LNCaP clone FGC (cell line): ENCODE data around the gene PTPRD.

Experiments used
- DNase-seq: peaks from one replicate; pipeline ENCODE4 v3.0.0-alpha.2; 2011; ENCODE audit warnings: low read depth
- H3K4me3 ChIP-seq: 2 replicates; pipeline ENCODE4 v1.5.1; 2011; ENCODE audit warnings: mild to moderate bottlenecking, low read depth, low read length, control low read depth
- CTCF ChIP-seq: IDR thresholded peaks from 2 replicates; pipeline ENCODE4 v1.5.1; 2012; ENCODE audit warnings: mild to moderate bottlenecking; ENCODE audit not compliant: control insufficient read depth, insufficient read depth; ENCODE audit errors: extremely low read depth

The PTPRD gene

GRCh38 chr9:8491563-8491962 lies 2121.2 kb downstream of the PTPRD start:
- H3K4me3 ChIP-seq, result no peak overlapping the region
- no peak for TF ChIP-seq CTCF
- no peak for DNase-seq

GRCh38 chr9:8489835-8490234 lies 2123.0 kb downstream of the PTPRD start:
- no peak overlapping the region for H3K4me3 ChIP-seq
- no peak for DNase-seq
- no peak for TF ChIP-seq CTCF

- no peak for DNase-seq
- TF ChIP-seq CTCF, result peak; percentile 26
Measured at GRCh38 chr9:8486095-8486494, 2126.7 kb downstream of the PTPRD start.

GRCh38 chr9:8484597-8485191 lies 2128.1 kb downstream of the PTPRD start:
- TF ChIP-seq CTCF, result no peak

More at GRCh38 chr9:8486095-8486494, 2126.7 kb downstream of the PTPRD start:
- H3K4me3 ChIP-seq, result no peak overlapping the region

GRCh38 chr9:8477450-8477849 lies 2135.4 kb downstream of the PTPRD start:
- no peak for DNase-seq
- H3K4me3 ChIP-seq, result no peak overlapping the region
- TF ChIP-seq CTCF, result no peak

More at GRCh38 chr9:8484597-8485191, 2128.1 kb downstream of the PTPRD start:
- H3K4me3 ChIP-seq, result no peak overlapping the region
- no peak for DNase-seq

- TF ChIP-seq CTCF, result no peak
- no peak for DNase-seq
- H3K4me3 ChIP-seq, result no peak overlapping the region
Measured at GRCh38 chr9:8474937-8475336, 2137.9 kb downstream of the PTPRD start.
